ENCODE results near the gene PCTP. TPM values are rescaled to one million over a fixed set of nuclear protein-coding genes. Genes with fewer than 3 reads are reported as not detected.

The PCTP gene
- polyA plus RNA-seq, 1 of the 3 experiments (the other 2 are of a cell fraction), result 20.8 TPM

GRCh38 chr17:55820675-55821074 lies 69.8 kb downstream of the PCTP start:
- Histone ChIP-seq H3K4me1 (ENCODE audit: control insufficient read depth in 1 of 2, insufficient read depth in 2 of 2, low read depth in 1 of 2, low read length in 1 of 2) (no peaks in the 10 kb centered on the region), H3K4me3 (ENCODE audit: low read depth in 2 of 2, low read length in 1 of 2) (no peak overlapping the region), H2AFZ (ENCODE audit: low read depth) (no peak overlapping the region), H3F3A (replicated peaks; ENCODE audit: insufficient read depth) (no peaks in the 10 kb centered on the region), H3K4me2 (no peak overlapping the region), H3K27me3 (ENCODE audit: insufficient read depth) (no peaks in the 10 kb centered on the region), H3K36me3 (replicated peaks in 1 of 2; ENCODE audit: control insufficient read depth in 1 of 2, insufficient read depth in 2 of 2, low read length in 1 of 2) (no peaks in the 10 kb centered on the region), H3K79me2 (ENCODE audit: insufficient read depth) (no peaks in the 10 kb centered on the region), H3K27ac (ENCODE audit: low read depth in 2 of 2, low read length in 1 of 2) (no peak overlapping the region), H3K9me3 (no peaks in the 10 kb centered on the region), H4K20me1 (ENCODE audit: insufficient read depth) (no peaks in the 10 kb centered on the region), H3K9ac (no peak overlapping the region), H3K9me2 (no peaks in the 10 kb centered on the region)
- no peak for DNase-seq
- TF ChIP-seq PBX3 (IDR thresholded peaks at IDR 0.05), result no peak
- no peak for TF ChIP-seq RXRA (IDR thresholded peaks at IDR 0.05; ENCODE audit: borderline replicate concordance, low read depth)
- ChIA-PET CTCF (interaction anchor here (0.7 to 0.9 kb wide), 2 partner anchors 103 to 294 kb away, joined by 3 to 7 read pairs; no protein-coding TSS in a partner anchor), POLR2A (no interaction called here)

GRCh38 chr17:55822028-55822427 lies 71.2 kb downstream of the PCTP start:
- H3K4me2 ChIP-seq, result no peak overlapping the region
- H4K20me1 ChIP-seq (ENCODE audit: insufficient read depth), result no peaks in the 10 kb centered on the region
- POLR2A ChIA-PET, result no interaction called here
- H3K9ac ChIP-seq, result no peak overlapping the region
- TF ChIP-seq REST (IDR thresholded peaks at IDR 0.05; ENCODE audit: low read depth, low read length) (no peak), EP300 (IDR thresholded peaks at IDR 0.05; ENCODE audit: borderline replicate concordance in 1 of 2, low read depth in 1 of 2, low read length in 1 of 2) (no peak), GATA2 (CRISPR knock-in tag; IDR thresholded peaks at IDR 0.05) (no peak), TCF12 (IDR thresholded peaks at IDR 0.05) (no peak), USF2 (IDR thresholded peaks at IDR 0.05; ENCODE audit: borderline replicate concordance, low read depth, low read length) (no peak), SMC3 (IDR thresholded peaks at IDR 0.05; ENCODE audit: low read depth, low read length) (no peak), RXRA (IDR thresholded peaks at IDR 0.05; ENCODE audit: borderline replicate concordance, low read depth) (no peak)
- TF ChIP-seq, protein P1, sequence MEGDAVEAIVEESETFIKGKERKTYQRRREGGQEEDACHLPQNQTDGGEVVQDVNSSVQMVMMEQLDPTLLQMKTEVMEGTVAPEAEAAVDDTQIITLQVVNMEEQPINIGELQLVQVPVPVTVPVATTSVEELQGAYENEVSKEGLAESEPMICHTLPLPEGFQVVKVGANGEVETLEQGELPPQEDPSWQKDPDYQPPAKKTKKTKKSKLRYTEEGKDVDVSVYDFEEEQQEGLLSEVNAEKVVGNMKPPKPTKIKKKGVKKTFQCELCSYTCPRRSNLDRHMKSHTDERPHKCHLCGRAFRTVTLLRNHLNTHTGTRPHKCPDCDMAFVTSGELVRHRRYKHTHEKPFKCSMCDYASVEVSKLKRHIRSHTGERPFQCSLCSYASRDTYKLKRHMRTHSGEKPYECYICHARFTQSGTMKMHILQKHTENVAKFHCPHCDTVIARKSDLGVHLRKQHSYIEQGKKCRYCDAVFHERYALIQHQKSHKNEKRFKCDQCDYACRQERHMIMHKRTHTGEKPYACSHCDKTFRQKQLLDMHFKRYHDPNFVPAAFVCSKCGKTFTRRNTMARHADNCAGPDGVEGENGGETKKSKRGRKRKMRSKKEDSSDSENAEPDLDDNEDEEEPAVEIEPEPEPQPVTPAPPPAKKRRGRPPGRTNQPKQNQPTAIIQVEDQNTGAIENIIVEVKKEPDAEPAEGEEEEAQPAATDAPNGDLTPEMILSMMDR (IDR thresholded peaks at IDR 0.05), result no peak
- TF ChIP-seq, protein P2, sequence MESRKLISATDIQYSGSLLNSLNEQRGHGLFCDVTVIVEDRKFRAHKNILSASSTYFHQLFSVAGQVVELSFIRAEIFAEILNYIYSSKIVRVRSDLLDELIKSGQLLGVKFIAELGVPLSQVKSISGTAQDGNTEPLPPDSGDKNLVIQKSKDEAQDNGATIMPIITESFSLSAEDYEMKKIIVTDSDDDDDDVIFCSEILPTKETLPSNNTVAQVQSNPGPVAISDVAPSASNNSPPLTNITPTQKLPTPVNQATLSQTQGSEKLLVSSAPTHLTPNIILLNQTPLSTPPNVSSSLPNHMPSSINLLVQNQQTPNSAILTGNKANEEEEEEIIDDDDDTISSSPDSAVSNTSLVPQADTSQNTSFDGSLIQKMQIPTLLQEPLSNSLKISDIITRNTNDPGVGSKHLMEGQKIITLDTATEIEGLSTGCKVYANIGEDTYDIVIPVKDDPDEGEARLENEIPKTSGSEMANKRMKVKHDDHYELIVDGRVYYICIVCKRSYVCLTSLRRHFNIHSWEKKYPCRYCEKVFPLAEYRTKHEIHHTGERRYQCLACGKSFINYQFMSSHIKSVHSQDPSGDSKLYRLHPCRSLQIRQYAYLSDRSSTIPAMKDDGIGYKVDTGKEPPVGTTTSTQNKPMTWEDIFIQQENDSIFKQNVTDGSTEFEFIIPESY (IDR thresholded peaks at IDR 0.05; ENCODE audit: borderline replicate concordance, low read depth), result no peak
- no peaks in the 10 kb centered on the region for H3K36me3 ChIP-seq (replicated peaks in 1 of 2; ENCODE audit: control insufficient read depth in 1 of 2, insufficient read depth in 2 of 2, low read length in 1 of 2)
- CTCF ChIA-PET, result interaction anchor here (1.9 kb wide), 1 partner anchor 9 kb away, joined by 4 read pairs; no protein-coding TSS in a partner anchor
- no peak overlapping the region for H3K27ac ChIP-seq (ENCODE audit: low read depth in 2 of 2, low read length in 1 of 2)
- no peak overlapping the region for H2AFZ ChIP-seq (ENCODE audit: low read depth)
- no peak for DNase-seq
- H3K4me3 ChIP-seq (ENCODE audit: low read depth in 2 of 2, low read length in 1 of 2), result no peak overlapping the region
- H3K27me3 ChIP-seq (ENCODE audit: insufficient read depth), result no peaks in the 10 kb centered on the region
- WGBS (ENCODE audit: low lambda C conversion rate), result 20% methylated on average over 4 of the region's 4 CpGs
- no peaks in the 10 kb centered on the region for H3K9me2 ChIP-seq
- no peaks in the 10 kb centered on the region for H3K4me1 ChIP-seq (ENCODE audit: control insufficient read depth in 1 of 2, insufficient read depth in 2 of 2, low read depth in 1 of 2, low read length in 1 of 2)
- H3K9me3 ChIP-seq, result no peaks in the 10 kb centered on the region
- H3K79me2 ChIP-seq (ENCODE audit: insufficient read depth), result no peaks in the 10 kb centered on the region
- H3F3A ChIP-seq (replicated peaks; ENCODE audit: insufficient read depth), result no peaks in the 10 kb centered on the region
